Upper lobe of left lung (tissue), 6 donors: ENCODE data around the gene TMEM41B. TPM values are rescaled to one million over a fixed set of nuclear protein-coding genes. Genes with fewer than 3 reads are reported as not detected.
"Not testable (repeated sequence)": the region's sequence is repeated elsewhere in the genome, so short reads cannot be mapped to it uniquely, and the experiment has no call there.

Experiments used
- ATAC-seq, 2 donors: fragments of 200-7000 bp; cut with Tn5 transposase; one replicate each; pipeline ENCODE4 v1.9.1; 2022; ENCODE audit warnings: mild to moderate bottlenecking in 2 of 2, moderate library complexity in 2 of 2; ENCODE audit not compliant: low FRiP score in 2 of 2
- DNase-seq, 2 donors: peaks; one replicate each; pipeline ENCODE4 v3.0.0-alpha.2; 2019 to 2020
- H3K27ac ChIP-seq, 4 donors: fragments of 200-600 bp; sonication (generic); one replicate each; pipeline ENCODE4 v1.5.1; 2016 to 2019
- H3K27me3 ChIP-seq, 4 donors: fragments of 200-600 bp; sonication (generic); one replicate each; pipeline ENCODE4 v1.5.1; 2017 to 2019
- H3K36me3 ChIP-seq, 4 donors: fragments of 200-600 bp; sonication (generic); one replicate each; pipeline ENCODE4 v1.5.1; 2016 to 2019
- H3K4me1 ChIP-seq, 4 donors: fragments of 200-600 bp; sonication (generic); one replicate each; pipeline ENCODE4 v1.5.1; 2018 to 2019
- H3K4me3 ChIP-seq, 4 donors: fragments of 200-600 bp; sonication (generic); one replicate each; pipeline ENCODE4 v1.5.1; 2017 to 2019; ENCODE audit warnings: mild to moderate bottlenecking in 2 of 4, moderate library complexity in 1 of 4
- H3K9me3 ChIP-seq, 4 donors: fragments of 200-600 bp; sonication (generic); one replicate each; pipeline ENCODE4 v1.5.1; 2018 to 2019
- CTCF ChIP-seq, 6 experiments: fragments of 450-650 bp in 4 of 6; fragments of 200-600 bp in 2 of 6; sonication (generic) in 2 of 6; IDR thresholded peaks; one replicate each; pipeline ENCODE4 v1.5.1; 2016 to 2019; ENCODE audit warnings: antibody characterized with exemption in 6 of 6
- EP300 ChIP-seq, 4 donors: sonication (generic); formaldehyde crosslinking; IDR thresholded peaks; one replicate each; pipeline ENCODE4 v1.5.1; 2017; ENCODE audit warnings: antibody characterized with exemption in 4 of 4, control low read depth in 2 of 4
- POLR2A ChIP-seq, 4 donors: fragments of 450-650 bp; IDR thresholded peaks; one replicate each; pipeline ENCODE4 v1.5.1; 2016 to 2017; ENCODE audit warnings: antibody characterized with exemption in 4 of 4, mild to moderate bottlenecking in 2 of 4
- POLR2AphosphoS5 ChIP-seq, 2 donors: sonication (generic); formaldehyde crosslinking; IDR thresholded peaks; one replicate each; pipeline ENCODE4 v1.5.1; 2017; ENCODE audit warnings: antibody characterized with exemption in 2 of 2
- WGBS, 2 donors: methylation state at CpG; one replicate each; pipeline ENCODE4 v1.1.5; 2017 to 2018; 5-methylcytosine and 5-hydroxymethylcytosine counted together
- small RNA-seq, 4 donors: library from RNA; depleted of rRNA; stranded (forward); fragments of <200 nt; gene quantifications; one replicate each; pipeline ENCODE3, GENCODE V24; 2016
- total RNA-seq, 6 donors: library from RNA; depleted of rRNA in 4 of 6; stranded (reverse); fragments of >200 nt in 4 of 6; gene quantifications; one replicate each; pipeline versions ENCODE4 v1.1.0 to v1.2.1, GENCODE V29; 2016 to 2021
- donor health status: DM: no; HTN: no; CAD: no; lungs with moderate emphysema.
- donor health status: DM: no; HTN: yes; CAD: no; lungs with severe emphysema.

TMEM41B gene
- total RNA-seq, 6 donors from 2014 or later, result 61.7 to 114 (median 88.5) TPM

GRCh38 chr11:9247863-9248262, 66.5 kb downstream of the TMEM41B start:
- no peak for ATAC-seq
- DNase-seq, result no peak
- TF ChIP-seq EP300 (IDR thresholded peaks at IDR 0.05) (no peak), CTCF (IDR thresholded peaks at IDR 0.05) (no peak), POLR2A (IDR thresholded peaks at IDR 0.05) (no peak), POLR2AphosphoS5 (IDR thresholded peaks at IDR 0.05) (no peak)
- Histone ChIP-seq H3K27me3 (no peaks in the 10 kb centered on the region), H3K27ac (no peak overlapping the region), H3K4me1 (peaks cover 9 to 17% (median 12%) of the 10 kb centered on the region in 4 donors), H3K36me3 (no peaks in the 10 kb centered on the region), H3K4me3 (no peak overlapping the region), H3K9me3 (no peaks in the 10 kb centered on the region)
- 97 to 98% methylated on average over 3 of the region's 3 CpGs for WGBS, 2 donors

GRCh38 chr11:9236242-9236641, 78.2 kb downstream of the TMEM41B start:
- not testable (repeated sequence) for ATAC-seq, H3K36me3 ChIP-seq, H3K27me3 ChIP-seq, H3K9me3 ChIP-seq, DNase-seq, H3K4me3 ChIP-seq, H3K27ac ChIP-seq
- H3K4me1 ChIP-seq, result peaks cover under 1 to 14% (median 10%) of the 10 kb centered on the region in 4 donors
- WGBS, 2 donors, result 88 to 94% methylated on average over 10 of the region's 10 CpGs

GRCh38 chr11:9232482-9232881, 81.9 kb downstream of the TMEM41B start:
- no peak overlapping the region for H3K4me3 ChIP-seq
- H3K36me3 ChIP-seq, result no peaks in the 10 kb centered on the region
- H3K27me3 ChIP-seq, result no peaks in the 10 kb centered on the region
- no peak for ATAC-seq
- peaks cover 11 to 28% (median 14%) of the 10 kb centered on the region in 4 donors for H3K4me1 ChIP-seq
- no peak for TF ChIP-seq CTCF (IDR thresholded peaks at IDR 0.05)
- TF ChIP-seq EP300 (IDR thresholded peaks at IDR 0.05), result no peak
- TF ChIP-seq POLR2AphosphoS5 (IDR thresholded peaks at IDR 0.05), result no peak
- TF ChIP-seq POLR2A (IDR thresholded peaks at IDR 0.05), result no peak
- H3K27ac ChIP-seq, result no peak overlapping the region
- no peak for DNase-seq
- WGBS, 2 donors, result 85% methylated on average over 3 of the region's 3 CpGs
- H3K9me3 ChIP-seq, result no peaks in the 10 kb centered on the region

- peak overlapping the region; percentile 32 to 71 (median 50) for H3K27ac ChIP-seq
- no peak for TF ChIP-seq CTCF (IDR thresholded peaks at IDR 0.05)
- no peak for TF ChIP-seq EP300 (IDR thresholded peaks at IDR 0.05)
- TF ChIP-seq POLR2AphosphoS5 (IDR thresholded peaks at IDR 0.05), result no peak
- no peak for TF ChIP-seq POLR2A (IDR thresholded peaks at IDR 0.05)
- H3K9me3 ChIP-seq, result no peaks in the 10 kb centered on the region
- H3K36me3 ChIP-seq, result no peaks in the 10 kb centered on the region
- peaks cover 11 to 28% (median 14%) of the 10 kb centered on the region in 4 donors for H3K4me1 ChIP-seq
- 0 to 2% methylated on average over 1 of the region's 1 CpG for WGBS, 2 donors
- peak in 1 of 2 donors; percentile 78 for ATAC-seq
- no peak for DNase-seq
- peak overlapping the region in 2 of 4 donors; percentile 24 to 37 for H3K4me3 ChIP-seq
- no peaks in the 10 kb centered on the region for H3K27me3 ChIP-seq
Observed at GRCh38 chr11:9231848-9232177, 82.6 kb downstream of the TMEM41B start.

Small RNA genes lying within 50 kb of the gene (small RNA-seq; reads per million reads assigned to genes)
- 0 reads per million in 4 donors for gene RF00017

Other genes with a start within 250 kb of the TMEM41B start
- 1 to 10 TPM; 2.2 to 8.4 (median 4.4) TPM for gene SCUBE2, start 223.0 kb downstream of the TMEM41B start, total RNA-seq
- 100 to 1,000 TPM in 3 of 6 donors, 10 to 100 TPM in 3; 84.4 to 159 (median 98.8) TPM for gene DENND5A, start 49.2 kb downstream of the TMEM41B start, total RNA-seq
- 100 to 1,000 TPM in 2 of 6 donors, 10 to 100 TPM in 4; 37.7 to 184 (median 94.8) TPM for gene IPO7, start 70.1 kb upstream of the TMEM41B start, total RNA-seq
- 10 to 100 TPM; 17.5 to 45.1 (median 23.9) TPM for gene ZNF143, start 146.4 kb upstream of the TMEM41B start, total RNA-seq